OCI-LY7 (cell line): ENCODE results near the gene OTOF.

Source experiments
- EZH2phosphoT487 ChIP-seq: fragments of 200-600 bp; sonication (generic); IDR thresholded peaks from 2 replicates; pipeline ENCODE4 v1.6.1; 2018; ENCODE audit warnings: low read depth, borderline replicate concordance, mild to moderate bottlenecking, mixed run types, antibody characterized with exemption, low read length, moderate library complexity, mixed read lengths
- TF ChIP-seq, protein P1 (sequence below): fragments of 200-600 bp; sonication (generic); conservative IDR thresholded peaks from 2 replicates; pipeline ENCODE4 v1.5.1; 2014; ENCODE audit warnings: mild to moderate bottlenecking, antibody characterized with exemption, low read length, moderate library complexity, mixed read lengths

DNA sequence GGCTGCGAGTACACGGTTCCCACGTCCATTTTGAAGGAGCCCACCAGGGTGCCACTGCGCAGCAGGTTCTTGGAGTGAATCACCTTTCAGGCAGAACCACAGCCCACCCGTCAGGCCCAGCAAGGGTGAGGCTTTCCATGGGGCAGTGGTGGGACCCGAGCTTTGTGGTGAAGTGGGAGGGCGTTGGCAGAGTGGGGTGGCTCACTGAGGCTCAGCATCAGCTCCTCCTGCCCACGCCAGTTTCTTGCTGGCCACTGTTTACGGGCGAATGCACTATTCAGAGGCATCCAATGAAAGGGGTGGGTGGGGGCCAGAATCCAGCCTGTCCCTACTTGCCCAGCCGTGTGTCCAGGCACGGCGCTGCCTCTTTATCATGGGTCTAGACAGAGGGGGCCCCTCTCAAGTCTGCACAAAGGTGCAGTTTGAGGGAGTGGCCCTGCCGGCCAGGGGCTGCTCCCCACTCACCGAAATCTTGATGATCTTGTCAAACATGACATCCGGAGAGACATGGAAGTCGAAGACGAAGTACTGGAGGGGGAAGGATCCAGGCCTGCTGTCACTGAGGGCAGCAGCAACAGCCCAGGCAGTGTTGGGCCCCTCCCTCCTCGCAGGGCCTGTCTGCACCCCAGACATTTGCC is 11.4 kb upstream of the OTOF start:
- TF ChIP-seq, protein P1, sequence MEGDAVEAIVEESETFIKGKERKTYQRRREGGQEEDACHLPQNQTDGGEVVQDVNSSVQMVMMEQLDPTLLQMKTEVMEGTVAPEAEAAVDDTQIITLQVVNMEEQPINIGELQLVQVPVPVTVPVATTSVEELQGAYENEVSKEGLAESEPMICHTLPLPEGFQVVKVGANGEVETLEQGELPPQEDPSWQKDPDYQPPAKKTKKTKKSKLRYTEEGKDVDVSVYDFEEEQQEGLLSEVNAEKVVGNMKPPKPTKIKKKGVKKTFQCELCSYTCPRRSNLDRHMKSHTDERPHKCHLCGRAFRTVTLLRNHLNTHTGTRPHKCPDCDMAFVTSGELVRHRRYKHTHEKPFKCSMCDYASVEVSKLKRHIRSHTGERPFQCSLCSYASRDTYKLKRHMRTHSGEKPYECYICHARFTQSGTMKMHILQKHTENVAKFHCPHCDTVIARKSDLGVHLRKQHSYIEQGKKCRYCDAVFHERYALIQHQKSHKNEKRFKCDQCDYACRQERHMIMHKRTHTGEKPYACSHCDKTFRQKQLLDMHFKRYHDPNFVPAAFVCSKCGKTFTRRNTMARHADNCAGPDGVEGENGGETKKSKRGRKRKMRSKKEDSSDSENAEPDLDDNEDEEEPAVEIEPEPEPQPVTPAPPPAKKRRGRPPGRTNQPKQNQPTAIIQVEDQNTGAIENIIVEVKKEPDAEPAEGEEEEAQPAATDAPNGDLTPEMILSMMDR = no peak
- TF ChIP-seq EZH2phosphoT487 = no peak
